MM.1S (cell line): Measurements from ENCODE around the gene FN3KRP.

Source experiments
- DNase-seq: peaks from one replicate; pipeline ENCODE4 v3.0.0-alpha.2; 2015
- H2AFZ ChIP-seq: fragments of 300-600 bp; sonication (generic); 2 replicates; pipeline ENCODE4 v1.6.0; 2016; ENCODE audit warnings: antibody characterized with exemption, low read length
- H3F3A ChIP-seq: fragments of 300-600 bp; sonication (generic); 2 replicates; pipeline ENCODE4 v1.6.1; 2016; ENCODE audit warnings: mild to moderate bottlenecking, antibody characterized with exemption, low read length, moderate library complexity, mixed read lengths; ENCODE audit not compliant: insufficient read depth
- H3K27ac ChIP-seq: fragments of 300-600 bp; sonication (generic); 2 replicates; pipeline ENCODE4 v1.5.1; 2016; ENCODE audit warnings: mild to moderate bottlenecking, low read length
- H3K27me3 ChIP-seq: fragments of 300-600 bp; sonication (generic); replicated peaks from 2 replicates; pipeline ENCODE4 v1.6.0; 2016; ENCODE audit warnings: low read length; ENCODE audit not compliant: insufficient read depth
- H3K36me3 ChIP-seq: fragments of 300-600 bp; sonication (generic); replicated peaks from 2 replicates; pipeline ENCODE4 v1.6.1; 2016; ENCODE audit warnings: mild to moderate bottlenecking, low read length, mixed read lengths; ENCODE audit not compliant: insufficient read depth
- H3K4me1 ChIP-seq: fragments of 300-600 bp; sonication (generic); 2 replicates; pipeline ENCODE4 v1.6.1; 2016; ENCODE audit warnings: low read length, mixed read lengths
- H3K4me2 ChIP-seq: fragments of 300-600 bp; sonication (generic); 2 replicates; pipeline ENCODE4 v1.6.0; 2016; ENCODE audit warnings: low read depth, low read length
- H3K4me3 ChIP-seq: fragments of 300-600 bp; sonication (generic); 2 replicates; pipeline ENCODE4 v1.5.1; 2016; ENCODE audit warnings: low read length, mixed read lengths
- H3K79me2 ChIP-seq: fragments of 300-600 bp; sonication (generic); 2 replicates; pipeline ENCODE4 v1.6.1; 2016; ENCODE audit warnings: mixed run types, low read length, mixed read lengths
- H3K9ac ChIP-seq: fragments of 300-600 bp; sonication (generic); 2 replicates; pipeline ENCODE4 v1.6.1; 2016; ENCODE audit warnings: low read length, mixed read lengths
- H3K9me2 ChIP-seq: fragments of 300-600 bp; sonication (generic); replicated peaks from 2 replicates; pipeline ENCODE4 v1.6.1; 2016; ENCODE audit warnings: mild to moderate bottlenecking, low read length, mixed read lengths; ENCODE audit not compliant: insufficient read depth
- H3K9me3 ChIP-seq: fragments of 300-600 bp; sonication (generic); replicated peaks from 2 replicates; pipeline ENCODE4 v1.6.1; 2016; ENCODE audit warnings: mild to moderate bottlenecking, low read length, mixed read lengths; ENCODE audit not compliant: insufficient read depth
- H4K20me1 ChIP-seq: fragments of 300-600 bp; sonication (generic); 2 replicates; pipeline ENCODE4 v1.6.1; 2016; ENCODE audit warnings: mild to moderate bottlenecking, low read length, moderate library complexity, mixed read lengths; ENCODE audit not compliant: insufficient read depth
- EZH2 ChIP-seq: fragments of 300-600 bp; sonication (generic); optimal IDR thresholded peaks from 2 replicates; pipeline ENCODE3; 2017; ENCODE audit warnings: low read depth, mild to moderate bottlenecking, antibody characterized with exemption, low read length, mixed read lengths
- EZH2phosphoT487 ChIP-seq: fragments of 300-600 bp; sonication (generic); IDR thresholded peaks from 2 replicates; pipeline ENCODE4 v1.6.1; 2018; ENCODE audit warnings: antibody characterized with exemption, low read length
- TF ChIP-seq, protein P1 (sequence below): fragments of 300-600 bp; sonication (generic); IDR thresholded peaks from 2 replicates; pipeline ENCODE4 v1.5.1; 2016; ENCODE audit warnings: antibody characterized with exemption, low read length, mixed read lengths

FN3KRP gene

DNA sequence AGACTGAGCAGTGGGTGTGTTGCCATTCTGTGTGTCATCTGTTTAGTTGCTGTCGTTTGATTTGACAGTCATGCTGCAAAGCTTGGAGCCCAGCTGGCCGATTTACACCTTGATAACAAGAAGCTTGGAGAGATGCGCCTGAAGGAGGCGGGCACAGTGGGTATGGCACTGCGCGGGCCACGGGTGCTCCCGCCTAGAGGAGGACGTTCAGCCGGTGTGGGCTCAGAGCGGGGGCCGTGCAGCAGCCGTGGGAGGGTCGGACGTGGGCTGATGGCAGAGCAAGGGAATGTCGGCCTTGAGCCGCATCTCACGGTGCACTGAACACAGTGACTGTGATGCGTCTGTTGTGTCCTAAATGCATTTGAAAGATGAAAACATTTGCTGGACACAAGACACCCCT, 3.7 kb downstream of the FN3KRP start:
- Histone ChIP-seq H3K9ac (no peak overlapping the region), H3F3A (no peaks in the 10 kb centered on the region; the same call in 1 of the 2 replicates), H3K27ac (no peak overlapping the region), H3K4me1 (peaks cover 6% of the 10 kb centered on the region), H3K9me3 (no peaks in the 10 kb centered on the region), H3K27me3 (no peaks in the 10 kb centered on the region), H3K4me2 (no peak overlapping the region), H2AFZ (no peak overlapping the region), H4K20me1 (no peaks in the 10 kb centered on the region), H3K9me2 (no peaks in the 10 kb centered on the region), H3K36me3 (peaks cover 8% of the 10 kb centered on the region), H3K4me3 (no peak overlapping the region), H3K79me2 (peaks cover 28% of the 10 kb centered on the region)
- TF ChIP-seq EZH2phosphoT487 (no peak), EZH2 (no peak)
- TF ChIP-seq, protein P1, sequence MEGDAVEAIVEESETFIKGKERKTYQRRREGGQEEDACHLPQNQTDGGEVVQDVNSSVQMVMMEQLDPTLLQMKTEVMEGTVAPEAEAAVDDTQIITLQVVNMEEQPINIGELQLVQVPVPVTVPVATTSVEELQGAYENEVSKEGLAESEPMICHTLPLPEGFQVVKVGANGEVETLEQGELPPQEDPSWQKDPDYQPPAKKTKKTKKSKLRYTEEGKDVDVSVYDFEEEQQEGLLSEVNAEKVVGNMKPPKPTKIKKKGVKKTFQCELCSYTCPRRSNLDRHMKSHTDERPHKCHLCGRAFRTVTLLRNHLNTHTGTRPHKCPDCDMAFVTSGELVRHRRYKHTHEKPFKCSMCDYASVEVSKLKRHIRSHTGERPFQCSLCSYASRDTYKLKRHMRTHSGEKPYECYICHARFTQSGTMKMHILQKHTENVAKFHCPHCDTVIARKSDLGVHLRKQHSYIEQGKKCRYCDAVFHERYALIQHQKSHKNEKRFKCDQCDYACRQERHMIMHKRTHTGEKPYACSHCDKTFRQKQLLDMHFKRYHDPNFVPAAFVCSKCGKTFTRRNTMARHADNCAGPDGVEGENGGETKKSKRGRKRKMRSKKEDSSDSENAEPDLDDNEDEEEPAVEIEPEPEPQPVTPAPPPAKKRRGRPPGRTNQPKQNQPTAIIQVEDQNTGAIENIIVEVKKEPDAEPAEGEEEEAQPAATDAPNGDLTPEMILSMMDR, result no peak
- DNase-seq, result no peak

DNA sequence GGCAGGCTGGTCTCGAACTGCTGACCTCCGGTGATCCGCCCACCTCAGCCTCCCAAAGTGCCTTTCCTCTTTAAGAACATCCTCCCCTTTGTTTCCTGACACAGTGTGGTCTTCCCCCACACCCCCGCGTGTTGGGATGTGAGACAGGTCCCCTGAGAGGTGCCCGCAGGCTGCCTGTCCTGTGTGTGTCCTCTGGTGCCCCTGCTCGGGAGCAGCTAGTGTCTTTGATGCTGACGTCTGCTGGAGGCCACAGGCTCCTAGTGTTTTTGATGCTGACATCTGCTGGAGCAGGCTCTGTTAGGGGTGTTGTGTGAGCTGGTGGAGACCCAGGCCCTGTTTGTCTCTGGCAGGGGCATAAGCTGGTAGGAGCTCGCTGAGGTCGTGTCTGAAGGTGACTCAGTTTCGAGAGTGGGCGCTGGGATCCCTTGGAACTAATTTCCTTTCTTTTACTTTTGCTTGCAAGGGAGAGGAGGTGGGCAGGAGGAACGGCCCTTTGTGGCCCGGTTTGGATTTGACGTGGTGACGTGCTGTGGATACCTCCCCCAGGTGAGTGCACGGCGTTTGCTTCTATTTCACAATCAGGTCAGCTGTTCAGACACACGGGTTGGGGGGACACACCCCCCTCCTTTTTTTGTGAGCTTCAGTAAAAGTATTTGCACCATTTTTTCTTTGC, 6.0 kb downstream of the FN3KRP start:
- no peak for DNase-seq
- Histone ChIP-seq H3K27me3 (no peaks in the 10 kb centered on the region), H3K27ac (no peak overlapping the region), H3K4me2 (no peak overlapping the region), H3F3A (no peaks in the 10 kb centered on the region), H3K4me1 (peaks cover 6% of the 10 kb centered on the region), H2AFZ (no peak overlapping the region), H4K20me1 (no peaks in the 10 kb centered on the region), H3K9me2 (no peaks in the 10 kb centered on the region), H3K9ac (no peak overlapping the region), H3K36me3 (peaks cover 8% of the 10 kb centered on the region), H3K4me3 (no peak overlapping the region), H3K9me3 (no peaks in the 10 kb centered on the region), H3K79me2 (peaks cover 18% of the 10 kb centered on the region)
- TF ChIP-seq, protein P1, result no peak
- TF ChIP-seq EZH2 (no peak), EZH2phosphoT487 (no peak)

DNA sequence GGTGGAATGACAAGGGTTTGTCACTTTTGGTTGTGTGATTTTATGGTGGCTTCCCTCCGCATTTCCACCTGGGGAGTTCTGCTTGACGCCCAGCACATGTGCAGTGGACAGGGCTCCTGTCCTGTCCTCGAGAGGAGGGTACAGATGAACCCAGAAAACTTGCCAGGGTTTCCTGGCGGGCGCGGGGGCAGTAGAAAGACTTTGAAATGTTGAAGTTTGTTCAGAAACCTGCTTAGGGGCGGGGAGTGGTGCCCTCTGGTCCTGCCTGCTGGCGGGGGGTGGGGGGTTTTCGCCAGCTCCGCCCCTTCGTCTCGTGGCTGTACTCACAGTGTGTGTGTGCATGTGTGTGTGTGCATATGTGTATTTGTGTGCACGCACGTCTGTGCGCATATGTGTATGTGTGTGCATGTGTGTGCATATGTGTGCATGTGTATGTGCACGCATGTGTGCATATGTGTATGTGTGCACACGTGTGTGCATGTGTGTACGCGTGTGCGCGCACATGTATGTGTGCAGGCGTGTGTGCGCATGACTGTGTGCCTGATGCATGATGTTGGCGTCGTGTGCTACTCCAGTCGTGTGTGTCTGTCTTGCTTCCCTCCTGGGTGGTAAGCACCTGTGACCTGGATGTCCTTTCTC, 6.8 kb downstream of the FN3KRP start:
- H3K4me1 ChIP-seq, result no peaks in the 10 kb centered on the region
- no peaks in the 10 kb centered on the region for H3K27me3 ChIP-seq
- H3K9ac ChIP-seq, result no peak overlapping the region
- no peaks in the 10 kb centered on the region for H4K20me1 ChIP-seq
- TF ChIP-seq, protein P1, result no peak
- no peak for TF ChIP-seq EZH2
- no peak for TF ChIP-seq EZH2phosphoT487
- H3K4me2 ChIP-seq, result no peak overlapping the region
- H2AFZ ChIP-seq, result no peak overlapping the region
- H3K9me3 ChIP-seq, result no peaks in the 10 kb centered on the region
- no peak overlapping the region for H3K27ac ChIP-seq
- no peak for DNase-seq
- no peaks in the 10 kb centered on the region for H3F3A ChIP-seq
- H3K79me2 ChIP-seq, result peaks cover 10% of the 10 kb centered on the region
- peaks cover 8% of the 10 kb centered on the region for H3K36me3 ChIP-seq
- no peaks in the 10 kb centered on the region for H3K9me2 ChIP-seq
- no peak overlapping the region for H3K4me3 ChIP-seq
